Measurements from ENCODE around the gene BHLHA15. TPM values are rescaled to one million over a fixed set of nuclear protein-coding genes. Genes with fewer than 3 reads are reported as not detected.

The BHLHA15 gene
- total RNA-seq, 1 donor from 2014 or later: not detected

GRCh38 chr7:98242342-98242741, 31.1 kb downstream of the BHLHA15 start:
- no peak overlapping the region for H3K4me3 Mint-ChIP-seq
- H3K4me1 Mint-ChIP-seq: no peaks in the 10 kb centered on the region
- no peak overlapping the region for H3K27ac Mint-ChIP-seq
- DNase-seq (ENCODE audit: low spot score in 2 of 2, unreplicated experiment in 2 of 2): no peak
- no peaks in the 10 kb centered on the region for H3K9me3 Mint-ChIP-seq
- no peaks in the 10 kb centered on the region for H3K27me3 Mint-ChIP-seq (ENCODE audit: low read depth)
- TF ChIP-seq CTCF (IDR thresholded peaks at IDR 0.05; ENCODE audit: unreplicated experiment): no peak
- H3K36me3 Mint-ChIP-seq: peaks cover 11% of the 10 kb centered on the region

- no peak overlapping the region for H3K4me3 Mint-ChIP-seq
- no peak overlapping the region for H3K27ac Mint-ChIP-seq
- no peaks in the 10 kb centered on the region for H3K27me3 Mint-ChIP-seq (ENCODE audit: low read depth)
- H3K36me3 Mint-ChIP-seq: peaks cover 12% of the 10 kb centered on the region
- TF ChIP-seq CTCF (IDR thresholded peaks at IDR 0.05; ENCODE audit: unreplicated experiment): no peak
- H3K4me1 Mint-ChIP-seq: no peaks in the 10 kb centered on the region
- no peaks in the 10 kb centered on the region for H3K9me3 Mint-ChIP-seq
- DNase-seq (ENCODE audit: low spot score in 2 of 2, unreplicated experiment in 2 of 2): no peak
These were observed 31.7 kb downstream of the BHLHA15 start for GRCh38 chr7:98242934-98243333.

GRCh38 chr7:98244871-98245270, 33.6 kb downstream of the BHLHA15 start:
- no peak overlapping the region for H3K27ac Mint-ChIP-seq
- H3K36me3 Mint-ChIP-seq: peaks cover 11% of the 10 kb centered on the region
- no peak for TF ChIP-seq CTCF (IDR thresholded peaks at IDR 0.05; ENCODE audit: unreplicated experiment)
- H3K9me3 Mint-ChIP-seq: no peaks in the 10 kb centered on the region
- H3K4me3 Mint-ChIP-seq: no peak overlapping the region
- H3K4me1 Mint-ChIP-seq: no peaks in the 10 kb centered on the region
- no peaks in the 10 kb centered on the region for H3K27me3 Mint-ChIP-seq (ENCODE audit: low read depth)
- no peak for DNase-seq (ENCODE audit: low spot score in 2 of 2, unreplicated experiment in 2 of 2)

GRCh38 chr7:98248156-98248555, 36.9 kb downstream of the BHLHA15 start:
- H3K36me3 Mint-ChIP-seq: peaks cover 6% of the 10 kb centered on the region
- H3K27me3 Mint-ChIP-seq (ENCODE audit: low read depth): no peaks in the 10 kb centered on the region
- peaks cover 24% of the 10 kb centered on the region for H3K4me1 Mint-ChIP-seq
- no peaks in the 10 kb centered on the region for H3K9me3 Mint-ChIP-seq
- H3K4me3 Mint-ChIP-seq: no peak overlapping the region
- no peak for DNase-seq (ENCODE audit: low spot score in 2 of 2, unreplicated experiment in 2 of 2)
- no peak for TF ChIP-seq CTCF (IDR thresholded peaks at IDR 0.05; ENCODE audit: unreplicated experiment)
- no peak overlapping the region for H3K27ac Mint-ChIP-seq

GRCh38 chr7:98249106-98249505, 37.9 kb downstream of the BHLHA15 start:
- no peak overlapping the region for H3K27ac Mint-ChIP-seq
- DNase-seq (ENCODE audit: low spot score in 2 of 2, unreplicated experiment in 2 of 2): no peak
- H3K27me3 Mint-ChIP-seq (ENCODE audit: low read depth): no peaks in the 10 kb centered on the region
- no peaks in the 10 kb centered on the region for H3K9me3 Mint-ChIP-seq
- H3K4me1 Mint-ChIP-seq: peaks cover 24% of the 10 kb centered on the region
- peaks cover 6% of the 10 kb centered on the region for H3K36me3 Mint-ChIP-seq
- TF ChIP-seq CTCF (IDR thresholded peaks at IDR 0.05; ENCODE audit: unreplicated experiment): no peak
- no peak overlapping the region for H3K4me3 Mint-ChIP-seq

GRCh38 chr7:98250789-98251188, 39.5 kb downstream of the BHLHA15 start:
- H3K27ac Mint-ChIP-seq: peak overlapping the region; percentile 59
- no peak for DNase-seq (ENCODE audit: low spot score in 2 of 2, unreplicated experiment in 2 of 2)
- peaks cover 6% of the 10 kb centered on the region for H3K36me3 Mint-ChIP-seq
- no peaks in the 10 kb centered on the region for H3K27me3 Mint-ChIP-seq (ENCODE audit: low read depth)
- peaks cover 24% of the 10 kb centered on the region for H3K4me1 Mint-ChIP-seq
- peak overlapping the region; percentile 92 for H3K4me3 Mint-ChIP-seq
- no peak for TF ChIP-seq CTCF (IDR thresholded peaks at IDR 0.05; ENCODE audit: unreplicated experiment)
- H3K9me3 Mint-ChIP-seq: no peaks in the 10 kb centered on the region
